GM12874 (cell line): ENCODE data around the gene ITGB5.

ENCODE experiments used
- TF ChIP-seq, protein P1 (sequence below): IDR thresholded peaks from 2 replicates; pipeline ENCODE4 v1.5.1; 2011; ENCODE audit warnings: low read depth, mild to moderate bottlenecking, control low read depth, low read length, moderate library complexity; ENCODE audit not compliant: insufficient read depth

Gene ITGB5

DNA sequence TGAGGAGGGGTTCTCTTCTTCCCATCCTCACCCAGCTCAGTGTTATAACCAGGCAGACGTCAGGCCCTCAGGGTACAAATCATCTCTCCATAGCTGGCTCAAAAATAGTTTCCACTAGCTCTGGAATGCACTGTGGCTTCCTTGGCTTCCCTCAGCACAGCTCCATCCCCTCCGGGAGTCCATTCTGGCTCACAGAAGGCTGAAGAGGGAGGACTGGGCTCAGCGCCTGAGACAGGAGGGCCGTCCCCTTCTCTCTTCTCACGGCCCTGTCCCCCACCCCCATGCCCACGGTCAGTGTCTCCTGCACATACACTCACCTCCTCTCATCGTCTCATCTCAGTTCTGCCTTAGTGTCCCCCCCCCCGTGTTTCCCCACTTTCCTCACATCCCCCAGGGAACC is 106.8 kb downstream of the ITGB5 start:
- TF ChIP-seq, protein P1, sequence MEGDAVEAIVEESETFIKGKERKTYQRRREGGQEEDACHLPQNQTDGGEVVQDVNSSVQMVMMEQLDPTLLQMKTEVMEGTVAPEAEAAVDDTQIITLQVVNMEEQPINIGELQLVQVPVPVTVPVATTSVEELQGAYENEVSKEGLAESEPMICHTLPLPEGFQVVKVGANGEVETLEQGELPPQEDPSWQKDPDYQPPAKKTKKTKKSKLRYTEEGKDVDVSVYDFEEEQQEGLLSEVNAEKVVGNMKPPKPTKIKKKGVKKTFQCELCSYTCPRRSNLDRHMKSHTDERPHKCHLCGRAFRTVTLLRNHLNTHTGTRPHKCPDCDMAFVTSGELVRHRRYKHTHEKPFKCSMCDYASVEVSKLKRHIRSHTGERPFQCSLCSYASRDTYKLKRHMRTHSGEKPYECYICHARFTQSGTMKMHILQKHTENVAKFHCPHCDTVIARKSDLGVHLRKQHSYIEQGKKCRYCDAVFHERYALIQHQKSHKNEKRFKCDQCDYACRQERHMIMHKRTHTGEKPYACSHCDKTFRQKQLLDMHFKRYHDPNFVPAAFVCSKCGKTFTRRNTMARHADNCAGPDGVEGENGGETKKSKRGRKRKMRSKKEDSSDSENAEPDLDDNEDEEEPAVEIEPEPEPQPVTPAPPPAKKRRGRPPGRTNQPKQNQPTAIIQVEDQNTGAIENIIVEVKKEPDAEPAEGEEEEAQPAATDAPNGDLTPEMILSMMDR, result no peak

DNA sequence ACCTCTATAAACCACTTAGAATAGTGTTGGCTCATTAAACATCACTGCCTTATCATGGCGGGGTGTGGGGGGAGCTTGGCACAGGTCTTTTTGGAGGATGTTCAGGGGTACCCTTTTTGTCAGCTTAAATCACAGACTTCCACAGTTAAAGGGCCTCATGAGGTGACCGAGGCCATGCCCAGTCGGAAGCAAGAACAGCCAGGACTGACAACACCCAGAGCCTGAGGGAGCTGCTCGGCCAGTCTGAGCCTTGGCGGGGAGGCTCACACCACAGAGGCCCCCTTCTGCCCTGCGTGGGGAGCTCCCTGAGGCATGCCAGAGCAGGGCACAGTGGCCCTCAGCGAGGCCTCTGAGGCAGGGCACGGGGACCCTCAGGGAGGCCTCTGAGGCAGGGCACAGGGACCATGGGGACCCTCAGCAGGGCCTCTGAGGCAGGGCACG is 107.4 kb downstream of the ITGB5 start:
- TF ChIP-seq, protein P1, result no peak

DNA sequence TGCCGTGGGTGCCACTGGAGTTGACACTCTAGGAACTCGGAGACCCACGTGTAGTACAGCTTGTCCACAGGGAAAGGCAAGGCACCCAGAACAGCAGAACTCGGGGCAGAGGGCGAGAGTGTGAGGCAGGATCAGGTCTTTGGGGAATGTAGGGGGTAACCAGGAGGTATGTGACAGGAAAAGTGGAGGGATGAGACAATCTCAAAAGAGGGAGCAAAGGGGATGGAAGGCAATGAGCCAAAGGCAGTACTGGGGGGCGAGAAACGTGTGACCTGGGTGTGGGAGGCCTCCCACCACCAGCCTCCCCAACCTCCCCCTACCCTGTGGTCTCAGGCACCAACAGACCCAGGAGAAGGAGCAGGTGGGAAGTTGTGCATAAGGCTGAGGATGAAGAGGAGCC is 108.0 kb downstream of the ITGB5 start:
- TF ChIP-seq, protein P1, result no peak

DNA sequence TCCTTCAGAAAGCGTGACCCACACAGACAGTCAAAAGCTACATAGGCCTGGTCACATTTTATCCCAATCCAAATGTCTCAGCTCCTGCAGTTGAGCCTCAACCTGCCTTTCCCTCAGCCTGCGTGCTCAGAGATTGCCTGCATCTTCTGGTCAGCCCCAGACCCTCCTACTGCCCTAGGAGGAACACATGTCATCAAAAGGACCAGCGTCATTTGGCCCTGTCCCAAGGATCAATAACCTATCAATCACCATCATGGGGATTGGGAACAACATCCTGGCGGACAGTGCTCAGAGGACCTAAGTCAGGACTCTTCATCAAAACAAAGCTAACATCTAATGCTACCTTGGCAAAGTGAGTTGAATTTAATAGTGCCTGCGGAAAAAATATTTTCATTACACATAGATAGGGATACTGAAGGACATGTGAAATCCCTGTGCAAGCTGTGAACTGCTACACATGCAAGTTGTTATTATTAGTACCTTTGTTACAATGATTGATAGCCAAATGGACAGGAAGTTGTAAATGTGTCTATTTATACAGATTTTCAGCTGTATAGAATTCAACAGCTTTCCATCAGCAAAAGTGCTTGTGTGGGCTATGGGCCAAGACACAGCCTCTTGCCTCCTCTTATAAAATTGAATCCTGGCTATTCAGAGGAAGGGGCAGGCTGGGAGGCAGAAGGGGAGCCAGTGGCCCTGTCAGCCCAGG is 109.2 kb downstream of the ITGB5 start:
- TF ChIP-seq, protein P1, result no peak

DNA sequence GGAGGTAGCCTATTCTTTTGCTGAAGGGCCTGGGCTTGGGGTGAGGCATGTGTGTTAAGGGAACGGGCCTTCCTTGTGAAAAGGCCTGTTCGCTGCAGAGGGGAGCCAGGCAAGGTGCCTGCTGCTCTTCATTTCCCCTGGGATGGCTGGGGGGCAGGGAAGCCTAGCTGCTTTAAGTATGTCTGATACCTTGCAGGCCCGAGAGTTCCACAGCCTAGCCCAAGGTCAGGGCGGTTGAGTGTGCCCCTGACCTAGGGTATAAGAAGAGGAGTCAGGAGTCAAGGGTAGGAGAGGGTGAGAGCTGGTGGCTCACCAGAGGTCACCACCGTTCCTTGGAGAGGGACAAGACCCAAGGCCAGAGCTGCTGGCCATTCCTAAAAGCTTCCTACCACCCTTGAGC is 110.3 kb downstream of the ITGB5 start:
- TF ChIP-seq, protein P1, result no peak

DNA sequence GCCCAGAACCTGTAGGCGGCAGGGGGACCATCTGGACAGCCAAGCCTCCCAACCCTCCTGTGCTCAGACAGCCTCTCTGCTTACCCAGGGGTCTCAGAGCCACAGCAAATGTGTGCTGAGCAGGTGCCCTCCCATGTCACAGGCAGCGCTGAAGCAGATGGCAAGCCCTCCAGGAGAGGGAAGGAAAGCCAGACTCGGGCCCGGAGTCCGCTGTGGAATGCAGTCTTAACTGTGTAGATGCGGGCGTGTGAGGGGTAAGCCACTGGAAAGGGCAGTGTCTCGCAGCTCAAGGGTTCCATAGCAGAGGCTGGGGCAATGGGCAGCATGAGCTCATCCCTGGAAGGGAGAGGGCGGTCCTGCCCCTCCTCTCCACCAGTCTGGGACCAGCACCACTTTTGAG is 111.3 kb downstream of the ITGB5 start:
- TF ChIP-seq, protein P1, result no peak

DNA sequence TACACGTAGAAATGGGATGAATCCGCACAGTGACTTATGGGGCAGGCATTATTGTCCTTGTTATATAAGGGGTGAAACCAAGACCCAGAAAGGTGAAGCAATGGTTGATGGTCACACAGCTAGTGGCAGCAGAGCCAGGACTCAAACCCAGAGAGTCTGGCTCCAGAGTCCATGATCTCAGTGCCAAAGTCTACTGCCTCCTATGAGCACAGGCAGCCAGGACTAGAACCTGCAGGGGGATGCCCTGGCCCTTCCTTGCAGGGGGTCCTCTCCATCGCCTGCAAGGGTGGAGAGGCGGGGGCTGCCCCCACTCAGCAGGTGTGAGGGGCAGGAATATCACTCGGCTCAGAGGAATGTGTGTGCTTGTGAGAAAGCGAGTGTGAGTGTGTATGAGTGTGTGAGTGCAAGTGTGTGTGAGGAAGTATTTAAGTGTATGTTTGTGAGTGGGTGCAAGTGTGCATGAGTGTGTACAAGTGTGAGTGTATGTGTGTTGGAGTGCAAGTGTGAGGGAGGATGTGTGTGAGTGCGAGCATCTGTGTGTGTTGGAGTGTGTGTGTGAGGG is 112.2 kb downstream of the ITGB5 start:
- TF ChIP-seq, protein P1, result no peak
